HL-60 (cell line): ENCODE data around the gene MCM3AP.
A peak's percentile ranks its signal among the peaks of the same experiment; 100 is the strongest.

Source experiments
- DNase-seq, 2 experiments: peaks; one replicate each; pipeline ENCODE4 v3.0.0-alpha.2; 2010 to 2020; ENCODE audit warnings: low read depth in 1 of 2, low spot score in 1 of 2
- H3K27ac ChIP-seq: fragments of 250-450 bp; sonication (Bioruptor Pico); replicated peaks from 2 replicates; pipeline ENCODE4 v1.5.1; 2020; ENCODE audit warnings: mild to moderate bottlenecking, moderate library complexity
- H3K27me3 ChIP-seq: fragments of 250-450 bp; sonication (Bioruptor Pico); 2 replicates; pipeline ENCODE4 v1.5.1; 2021; ENCODE audit warnings: mild to moderate bottlenecking, moderate library complexity; ENCODE audit not compliant: insufficient read depth, poor library complexity, severe bottlenecking
- H3K4me3 ChIP-seq: replicated peaks from 2 replicates; pipeline ENCODE4 v1.5.1; 2011; ENCODE audit warnings: mild to moderate bottlenecking, control low read depth, low read length; ENCODE audit not compliant: insufficient read depth
- CTCF ChIP-seq: IDR thresholded peaks from one replicate; pipeline ENCODE4 v1.5.1; 2011; ENCODE audit warnings: low read length, control low read depth, inconsistent platforms; ENCODE audit not compliant: insufficient read depth
- GABPA ChIP-seq: IDR thresholded peaks from 2 replicates; pipeline ENCODE4 v1.6.1; 2012; ENCODE audit warnings: low read depth
- POLR2AphosphoS5 ChIP-seq: IDR thresholded peaks from 2 replicates; pipeline ENCODE4 v1.6.1; 2012; ENCODE audit warnings: low read depth
- SPI1 ChIP-seq: IDR thresholded peaks from 2 replicates; pipeline ENCODE4 v1.6.1; 2012; ENCODE audit warnings: low read depth, mild to moderate bottlenecking, borderline replicate concordance
- TF ChIP-seq, protein P1 (sequence below): IDR thresholded peaks from 2 replicates; pipeline ENCODE4 v1.6.1; 2012; ENCODE audit warnings: low read depth; ENCODE audit not compliant: insufficient replicate concordance

Gene MCM3AP

DNA sequence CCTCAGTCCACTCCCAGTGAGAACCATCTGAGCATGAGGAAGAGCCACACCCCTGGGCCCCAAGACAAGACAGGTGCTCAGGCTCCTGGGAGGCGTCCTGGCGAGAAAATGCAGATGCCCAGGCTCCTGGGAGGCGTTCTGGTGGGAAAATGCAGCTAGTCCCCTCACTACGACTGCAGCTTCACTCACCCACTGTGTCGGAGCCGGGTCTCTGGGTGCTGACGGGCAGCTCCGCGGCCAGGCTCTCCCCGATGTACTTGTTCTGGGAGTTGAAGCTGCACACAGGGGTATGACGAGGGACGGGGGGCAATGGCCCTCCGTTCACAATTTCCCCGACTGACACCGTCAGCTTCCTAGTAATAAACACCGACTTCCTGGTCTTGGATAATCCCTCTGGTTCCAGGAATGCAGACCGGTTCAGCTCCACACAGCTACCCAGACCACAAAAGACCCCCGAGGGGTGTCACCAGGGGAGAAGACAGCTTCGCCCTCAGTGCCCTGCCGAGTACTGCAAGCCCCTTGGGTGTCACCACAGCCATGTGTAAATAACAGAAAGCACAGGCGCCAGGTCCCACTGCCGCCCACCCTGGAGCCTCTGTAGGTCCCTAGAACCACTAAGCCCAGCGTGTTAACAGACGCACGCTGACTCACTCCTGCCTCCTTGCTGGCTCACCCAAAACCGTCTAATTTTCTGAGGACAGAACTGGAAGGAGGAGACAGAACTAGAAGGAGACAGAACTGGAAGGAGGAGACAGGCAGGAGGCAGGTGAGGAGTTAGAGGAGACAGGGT is 19.5 kb downstream of the MCM3AP start:
- TF ChIP-seq GABPA (no peak), CTCF (no peak), POLR2AphosphoS5 (no peak), SPI1 (no peak)
- TF ChIP-seq, protein P1, sequence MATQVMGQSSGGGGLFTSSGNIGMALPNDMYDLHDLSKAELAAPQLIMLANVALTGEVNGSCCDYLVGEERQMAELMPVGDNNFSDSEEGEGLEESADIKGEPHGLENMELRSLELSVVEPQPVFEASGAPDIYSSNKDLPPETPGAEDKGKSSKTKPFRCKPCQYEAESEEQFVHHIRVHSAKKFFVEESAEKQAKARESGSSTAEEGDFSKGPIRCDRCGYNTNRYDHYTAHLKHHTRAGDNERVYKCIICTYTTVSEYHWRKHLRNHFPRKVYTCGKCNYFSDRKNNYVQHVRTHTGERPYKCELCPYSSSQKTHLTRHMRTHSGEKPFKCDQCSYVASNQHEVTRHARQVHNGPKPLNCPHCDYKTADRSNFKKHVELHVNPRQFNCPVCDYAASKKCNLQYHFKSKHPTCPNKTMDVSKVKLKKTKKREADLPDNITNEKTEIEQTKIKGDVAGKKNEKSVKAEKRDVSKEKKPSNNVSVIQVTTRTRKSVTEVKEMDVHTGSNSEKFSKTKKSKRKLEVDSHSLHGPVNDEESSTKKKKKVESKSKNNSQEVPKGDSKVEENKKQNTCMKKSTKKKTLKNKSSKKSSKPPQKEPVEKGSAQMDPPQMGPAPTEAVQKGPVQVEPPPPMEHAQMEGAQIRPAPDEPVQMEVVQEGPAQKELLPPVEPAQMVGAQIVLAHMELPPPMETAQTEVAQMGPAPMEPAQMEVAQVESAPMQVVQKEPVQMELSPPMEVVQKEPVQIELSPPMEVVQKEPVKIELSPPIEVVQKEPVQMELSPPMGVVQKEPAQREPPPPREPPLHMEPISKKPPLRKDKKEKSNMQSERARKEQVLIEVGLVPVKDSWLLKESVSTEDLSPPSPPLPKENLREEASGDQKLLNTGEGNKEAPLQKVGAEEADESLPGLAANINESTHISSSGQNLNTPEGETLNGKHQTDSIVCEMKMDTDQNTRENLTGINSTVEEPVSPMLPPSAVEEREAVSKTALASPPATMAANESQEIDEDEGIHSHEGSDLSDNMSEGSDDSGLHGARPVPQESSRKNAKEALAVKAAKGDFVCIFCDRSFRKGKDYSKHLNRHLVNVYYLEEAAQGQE: no peak
- Histone ChIP-seq H3K27ac (no peak overlapping the region), H3K27me3 (no peaks in the 10 kb centered on the region), H3K4me3 (no peak overlapping the region)
- DNase-seq: no peak

DNA sequence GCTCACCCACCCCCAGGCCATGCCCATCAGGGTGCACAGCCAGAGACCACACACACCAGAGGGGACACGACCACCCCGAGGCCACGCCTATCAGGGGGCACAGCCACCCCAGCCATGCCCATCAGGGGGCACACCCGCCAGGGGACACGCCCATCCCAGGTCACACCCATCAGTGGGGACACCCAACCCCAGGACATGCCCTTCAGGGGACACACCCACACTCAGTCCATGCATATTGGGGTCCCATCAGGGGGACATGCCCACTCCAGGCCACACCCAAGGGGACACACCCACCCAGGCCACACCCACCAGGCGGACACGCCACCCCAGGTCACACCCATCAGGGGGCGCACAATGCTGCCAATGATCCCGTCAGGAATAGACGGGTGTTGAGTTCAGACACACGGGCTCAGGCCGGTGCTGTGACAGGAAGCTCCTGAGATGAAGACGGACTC is 20.7 kb downstream of the MCM3AP start:
- no peak for DNase-seq
- Histone ChIP-seq H3K27me3 (no peaks in the 10 kb centered on the region), H3K27ac (no peak overlapping the region), H3K4me3 (no peak overlapping the region)
- TF ChIP-seq CTCF (no peak), POLR2AphosphoS5 (no peak), GABPA (no peak), SPI1 (no peak)
- TF ChIP-seq, protein P1: no peak

GRCh38 chr21:46264046-46264689 is 21.2 kb downstream of the MCM3AP start:
- TF ChIP-seq SPI1: peak; percentile 40; the same call in 1 of the 2 replicates
- TF ChIP-seq CTCF: no peak
- DNase-seq: peak in 1 of 2 experiments; percentile 41

More at GRCh38 chr21:46264046-46264689, 21.2 kb downstream of the MCM3AP start:
- no peak overlapping the region for H3K4me3 ChIP-seq
- no peak overlapping the region for H3K27ac ChIP-seq
- no peaks in the 10 kb centered on the region for H3K27me3 ChIP-seq
